Measurements from ENCODE around the gene PRSS50.

Gene PRSS50

GRCh38 chr3:46725621-46726314 is 8.1 kb upstream of the PRSS50 start:
- no peaks in the 10 kb centered on the region for H3K36me3 ChIP-seq (ENCODE audit: control insufficient read depth in 2 of 2, insufficient read depth in 2 of 2, low read length in 2 of 2)
- peaks cover 0 to 2% of the 10 kb centered on the region in 2 donors for H3K27me3 ChIP-seq (ENCODE audit: control insufficient read depth in 1 of 2, insufficient read depth in 2 of 2, low read length in 2 of 2)
- no peak overlapping the region for H3K9ac ChIP-seq (ENCODE audit: low read length in 2 of 2)
- no peak overlapping the region for H3K4me3 ChIP-seq (ENCODE audit: low read length in 2 of 2)
- H3K4me1 ChIP-seq (ENCODE audit: control insufficient read depth, insufficient read depth, low read length): no peaks in the 10 kb centered on the region
- H3K27ac ChIP-seq (ENCODE audit: low read length): no peak overlapping the region
- H3K9me3 ChIP-seq (ENCODE audit: control insufficient read depth in 2 of 2, low read length in 2 of 2): peaks cover 0 to 4% of the 10 kb centered on the region in 2 donors

DNA sequence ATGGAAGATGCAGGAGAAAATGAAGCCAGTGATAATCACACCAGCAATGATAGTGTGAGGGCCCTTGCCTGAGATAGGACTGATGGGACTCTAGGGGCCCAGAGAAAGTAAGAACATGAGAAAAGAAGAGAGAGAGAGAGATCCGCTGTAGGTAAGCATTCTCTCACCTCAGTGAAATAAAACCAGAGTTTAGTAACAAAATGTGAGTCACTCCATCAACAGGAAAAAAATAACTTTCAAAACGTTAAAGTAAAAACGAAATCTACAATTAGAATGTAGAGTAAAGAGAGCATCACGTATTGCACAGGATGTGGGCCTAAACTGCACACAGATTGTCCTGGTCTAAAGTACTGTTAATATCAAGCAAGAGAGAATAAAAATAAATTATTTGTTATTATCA is 6.8 kb upstream of the PRSS50 start:
- Histone ChIP-seq H3K27me3 (ENCODE audit: control insufficient read depth in 1 of 2, insufficient read depth in 2 of 2, low read length in 2 of 2) (peaks cover 2 to 3% of the 10 kb centered on the region in 2 donors), H3K4me3 (ENCODE audit: low read length in 2 of 2) (no peak overlapping the region), H3K36me3 (ENCODE audit: control insufficient read depth in 2 of 2, insufficient read depth in 2 of 2, low read length in 2 of 2) (no peaks in the 10 kb centered on the region), H3K9me3 (ENCODE audit: control insufficient read depth in 2 of 2, low read length in 2 of 2) (peaks cover 0 to 5% of the 10 kb centered on the region in 2 donors), H3K27ac (ENCODE audit: low read length) (no peak overlapping the region), H3K4me1 (ENCODE audit: control insufficient read depth, insufficient read depth, low read length) (no peaks in the 10 kb centered on the region), H3K9ac (ENCODE audit: low read length in 2 of 2) (no peak overlapping the region)

DNA sequence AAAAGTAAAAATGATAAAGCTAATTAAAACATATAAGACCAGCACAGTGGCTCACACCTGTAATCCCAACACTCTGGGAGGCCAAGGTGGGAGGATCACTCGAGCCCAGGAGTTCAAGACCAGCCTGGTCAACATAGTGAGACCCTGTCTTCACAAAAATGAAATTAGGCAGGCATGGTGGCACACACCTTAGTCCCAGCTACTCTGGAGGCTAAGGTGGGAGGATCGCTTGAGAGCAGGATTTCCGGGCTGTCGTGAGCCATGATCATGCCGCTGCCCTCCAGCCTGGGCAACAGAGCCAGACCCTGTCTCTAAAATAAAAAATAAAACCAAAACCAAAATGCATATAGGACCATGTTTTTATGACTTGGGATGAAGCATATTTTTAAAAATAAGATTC is 4.8 kb upstream of the PRSS50 start:
- H3K27ac ChIP-seq (ENCODE audit: low read length): no peak overlapping the region
- peaks cover 7 to 9% of the 10 kb centered on the region in 2 donors for H3K27me3 ChIP-seq (ENCODE audit: control insufficient read depth in 1 of 2, insufficient read depth in 2 of 2, low read length in 2 of 2)
- no peak overlapping the region for H3K4me3 ChIP-seq (ENCODE audit: low read length in 2 of 2)
- H3K9me3 ChIP-seq (ENCODE audit: control insufficient read depth in 2 of 2, low read length in 2 of 2): peaks cover 0 to 5% of the 10 kb centered on the region in 2 donors
- no peaks in the 10 kb centered on the region for H3K4me1 ChIP-seq (ENCODE audit: control insufficient read depth, insufficient read depth, low read length)
- no peaks in the 10 kb centered on the region for H3K36me3 ChIP-seq (ENCODE audit: control insufficient read depth in 2 of 2, insufficient read depth in 2 of 2, low read length in 2 of 2)
- H3K9ac ChIP-seq (ENCODE audit: low read length in 2 of 2): no peak overlapping the region

DNA sequence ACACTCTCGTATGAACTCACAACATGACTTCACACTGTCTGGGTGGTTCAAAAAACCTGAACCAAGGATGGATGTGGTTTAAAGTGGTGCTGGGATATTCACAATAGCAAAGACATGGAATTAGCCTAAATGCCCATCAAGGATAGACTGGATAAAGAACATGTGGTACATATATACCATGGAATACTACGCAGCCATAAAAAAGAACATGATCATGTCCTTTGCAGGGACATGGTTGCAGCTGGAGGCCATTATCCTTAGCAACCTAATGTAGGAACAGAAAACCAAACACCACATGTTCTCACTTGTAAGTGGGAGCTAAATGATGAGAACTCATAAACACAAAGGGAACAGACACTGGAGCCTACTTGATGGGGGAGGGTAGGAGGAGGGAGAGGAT is 3.3 kb upstream of the PRSS50 start:
- Histone ChIP-seq H3K27me3 (ENCODE audit: control insufficient read depth in 1 of 2, insufficient read depth in 2 of 2, low read length in 2 of 2) (peaks cover 7 to 13% of the 10 kb centered on the region in 2 donors), H3K4me3 (ENCODE audit: low read length in 2 of 2) (no peak overlapping the region), H3K9ac (ENCODE audit: low read length in 2 of 2) (no peak overlapping the region), H3K27ac (ENCODE audit: low read length) (no peak overlapping the region), H3K4me1 (ENCODE audit: control insufficient read depth, insufficient read depth, low read length) (no peaks in the 10 kb centered on the region), H3K36me3 (ENCODE audit: control insufficient read depth in 2 of 2, insufficient read depth in 2 of 2, low read length in 2 of 2) (no peaks in the 10 kb centered on the region), H3K9me3 (ENCODE audit: control insufficient read depth in 2 of 2, low read length in 2 of 2) (peaks cover 0 to 5% of the 10 kb centered on the region in 2 donors)

- Histone ChIP-seq H3K9ac (ENCODE audit: low read length in 2 of 2) (no peak overlapping the region), H3K9me3 (ENCODE audit: control insufficient read depth in 2 of 2, low read length in 2 of 2) (peaks cover 0 to 5% of the 10 kb centered on the region in 2 donors), H3K27ac (ENCODE audit: low read length) (no peak overlapping the region), H3K4me3 (ENCODE audit: low read length in 2 of 2) (no peak overlapping the region), H3K27me3 (ENCODE audit: control insufficient read depth in 1 of 2, insufficient read depth in 2 of 2, low read length in 2 of 2) (peaks cover 7 to 13% of the 10 kb centered on the region in 2 donors), H3K36me3 (ENCODE audit: control insufficient read depth in 2 of 2, insufficient read depth in 2 of 2, low read length in 2 of 2) (no peaks in the 10 kb centered on the region), H3K4me1 (ENCODE audit: control insufficient read depth, insufficient read depth, low read length) (no peaks in the 10 kb centered on the region)
Observed at GRCh38 chr3:46719735-46720271, 2.1 kb upstream of the PRSS50 start.

GRCh38 chr3:46719044-46719565 is 1.4 kb upstream of the PRSS50 start:
- Histone ChIP-seq H3K27me3 (ENCODE audit: control insufficient read depth in 1 of 2, insufficient read depth in 2 of 2, low read length in 2 of 2) (peaks cover 7 to 13% of the 10 kb centered on the region in 2 donors), H3K36me3 (ENCODE audit: control insufficient read depth in 2 of 2, insufficient read depth in 2 of 2, low read length in 2 of 2) (no peaks in the 10 kb centered on the region), H3K27ac (ENCODE audit: low read length) (no peak overlapping the region), H3K4me1 (ENCODE audit: control insufficient read depth, insufficient read depth, low read length) (no peaks in the 10 kb centered on the region), H3K9ac (ENCODE audit: low read length in 2 of 2) (no peak overlapping the region), H3K4me3 (ENCODE audit: low read length in 2 of 2) (no peak overlapping the region), H3K9me3 (ENCODE audit: control insufficient read depth in 2 of 2, low read length in 2 of 2) (peaks cover 0 to 5% of the 10 kb centered on the region in 2 donors)

GRCh38 chr3:46716461-46717441 is 918 bp downstream of the PRSS50 start:
- Histone ChIP-seq H3K9ac (ENCODE audit: low read length in 2 of 2) (no peak overlapping the region), H3K4me3 (ENCODE audit: low read length in 2 of 2) (no peak overlapping the region), H3K27ac (ENCODE audit: low read length) (no peak overlapping the region), H3K36me3 (ENCODE audit: control insufficient read depth in 2 of 2, insufficient read depth in 2 of 2, low read length in 2 of 2) (no peaks in the 10 kb centered on the region), H3K27me3 (ENCODE audit: control insufficient read depth in 1 of 2, insufficient read depth in 2 of 2, low read length in 2 of 2) (peaks cover 7 to 13% of the 10 kb centered on the region in 2 donors), H3K4me1 (ENCODE audit: control insufficient read depth, insufficient read depth, low read length) (no peaks in the 10 kb centered on the region), H3K9me3 (ENCODE audit: control insufficient read depth in 2 of 2, low read length in 2 of 2) (peaks cover 0 to 5% of the 10 kb centered on the region in 2 donors)

DNA sequence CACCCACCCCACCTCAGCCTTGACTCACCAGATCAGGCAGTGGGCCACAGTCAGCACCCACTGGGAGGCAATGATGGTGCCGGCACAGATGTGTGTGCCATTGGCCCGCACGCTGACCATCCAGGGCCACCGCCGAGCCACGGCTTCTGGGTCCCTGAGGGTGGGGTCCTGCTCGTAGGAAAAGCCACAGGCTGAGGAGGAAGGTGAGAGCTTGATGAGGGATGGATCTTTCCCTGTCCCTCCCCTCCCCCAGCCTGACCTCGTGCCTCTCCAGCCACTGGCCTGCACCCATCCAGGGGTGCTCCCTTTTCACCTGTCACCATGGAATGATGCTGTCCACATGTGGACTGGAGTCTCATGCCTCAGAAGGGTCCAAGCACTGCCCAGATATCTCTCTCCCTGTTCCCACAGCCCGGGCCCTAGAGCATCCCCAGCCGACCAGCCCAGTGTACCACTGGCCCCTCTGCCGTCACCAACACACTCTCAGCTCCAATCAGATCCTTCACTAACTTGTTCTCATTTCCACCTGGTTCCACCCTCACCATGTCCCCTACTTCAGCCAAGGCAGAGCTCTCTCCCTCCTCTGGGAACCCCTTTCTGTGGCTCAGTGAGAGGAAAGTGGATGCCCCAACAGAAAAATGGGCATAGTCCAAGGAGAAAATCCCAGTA is 2.0 kb downstream of the PRSS50 start:
- H3K27ac ChIP-seq (ENCODE audit: low read length): no peak overlapping the region
- H3K4me1 ChIP-seq (ENCODE audit: control insufficient read depth, insufficient read depth, low read length): no peaks in the 10 kb centered on the region
- H3K9me3 ChIP-seq (ENCODE audit: control insufficient read depth in 2 of 2, low read length in 2 of 2): no peaks in the 10 kb centered on the region
- H3K27me3 ChIP-seq (ENCODE audit: control insufficient read depth in 1 of 2, insufficient read depth in 2 of 2, low read length in 2 of 2): peaks cover 7 to 11% of the 10 kb centered on the region in 2 donors
- no peaks in the 10 kb centered on the region for H3K36me3 ChIP-seq (ENCODE audit: control insufficient read depth in 2 of 2, insufficient read depth in 2 of 2, low read length in 2 of 2)
- H3K4me3 ChIP-seq (ENCODE audit: low read length in 2 of 2): no peak overlapping the region
- H3K9ac ChIP-seq (ENCODE audit: low read length in 2 of 2): no peak overlapping the region

DNA sequence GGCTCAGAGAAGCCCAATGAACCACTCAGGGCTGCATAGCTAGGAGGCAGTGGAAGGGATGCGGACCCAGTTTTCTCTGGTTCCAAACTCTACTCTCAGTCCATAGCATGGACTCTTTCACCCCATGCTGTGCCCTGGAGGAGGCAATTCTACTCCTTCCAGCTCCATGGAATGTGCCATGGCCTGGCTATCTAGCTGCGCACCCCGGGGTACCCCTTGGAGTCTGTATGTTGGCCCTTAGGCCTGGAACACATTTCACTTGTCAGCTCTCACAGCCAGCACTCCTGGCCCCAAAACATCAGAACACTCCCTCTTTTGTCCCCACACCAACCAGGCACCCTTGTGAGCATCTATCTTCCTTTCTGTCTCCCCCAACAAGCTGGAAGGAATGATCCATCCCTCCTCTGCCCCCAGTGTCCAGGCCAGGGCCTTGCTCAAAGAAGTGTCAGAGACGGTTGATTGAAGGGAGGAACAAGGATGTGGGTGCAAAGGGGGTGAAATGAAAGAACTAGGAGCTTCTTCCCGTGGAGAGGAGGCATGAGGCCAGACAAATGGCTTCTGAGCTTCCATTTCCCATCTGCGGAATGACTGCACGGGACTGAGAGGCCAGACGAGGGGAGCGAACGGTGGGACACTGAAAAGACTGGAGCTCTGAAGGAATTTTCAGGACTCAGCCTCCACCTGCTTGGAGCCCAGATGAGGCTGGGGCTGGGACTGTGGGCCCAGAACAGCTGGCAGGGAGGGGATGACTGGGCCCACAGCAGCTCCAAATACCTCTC is 2.8 kb downstream of the PRSS50 start:
- Histone ChIP-seq H3K4me3 (ENCODE audit: low read length in 2 of 2) (no peak overlapping the region), H3K9ac (ENCODE audit: low read length in 2 of 2) (no peak overlapping the region), H3K9me3 (ENCODE audit: control insufficient read depth in 2 of 2, low read length in 2 of 2) (no peaks in the 10 kb centered on the region), H3K4me1 (ENCODE audit: control insufficient read depth, insufficient read depth, low read length) (no peaks in the 10 kb centered on the region), H3K27ac (ENCODE audit: low read length) (no peak overlapping the region), H3K36me3 (ENCODE audit: control insufficient read depth in 2 of 2, insufficient read depth in 2 of 2, low read length in 2 of 2) (no peaks in the 10 kb centered on the region), H3K27me3 (ENCODE audit: control insufficient read depth in 1 of 2, insufficient read depth in 2 of 2, low read length in 2 of 2) (peaks cover 7 to 11% of the 10 kb centered on the region in 2 donors)

Data from stomach smooth muscle (tissue), 2 donors.